ENCODE measurements around the gene TRAPPC8. TPM values are rescaled to one million over a fixed set of nuclear protein-coding genes. Genes with fewer than 3 reads are reported as not detected.
"Not testable (repeated sequence)": the region's sequence is repeated elsewhere in the genome, so short reads cannot be mapped to it uniquely, and the experiment has no call there.

Gene TRAPPC8
- total and polyA plus RNA-seq, 4 donors, result 16.8 to 47.1 (median 29.3) TPM

DNA sequence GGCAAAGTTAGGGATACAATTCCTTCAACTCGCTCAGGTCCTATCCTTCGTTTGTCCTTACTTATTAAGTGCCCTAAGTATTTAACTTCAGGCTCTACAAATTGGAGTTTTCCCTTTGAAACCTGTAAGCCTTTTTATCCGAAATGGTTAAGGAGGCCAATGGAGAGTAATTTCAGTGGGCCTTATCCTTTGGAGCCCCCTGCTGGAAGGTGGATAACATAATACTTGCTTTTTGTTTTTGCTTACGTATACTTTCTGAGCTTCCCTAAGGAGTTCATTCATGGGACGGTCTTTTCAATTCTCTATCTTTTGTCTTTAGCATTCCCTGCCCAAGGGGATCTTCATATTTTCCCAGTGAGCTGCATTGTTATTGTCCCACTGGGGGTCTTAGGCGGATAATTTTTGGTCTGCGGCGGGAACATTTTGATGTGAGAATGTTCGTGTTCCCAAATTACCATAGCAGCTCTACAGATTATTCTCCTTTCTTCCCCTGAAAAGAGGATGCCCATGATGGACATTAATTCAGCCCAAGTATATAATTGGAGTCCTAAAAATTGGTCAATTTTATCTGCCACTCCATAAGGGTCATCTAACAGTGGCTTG, 34.4 kb upstream of the TRAPPC8 start:
- Histone ChIP-seq H3K4me3 (ENCODE audit: low read length in 2 of 2) (no peak overlapping the region), H3K36me3 (ENCODE audit: control insufficient read depth in 1 of 2, insufficient read depth in 2 of 2, low read length in 1 of 2) (no peaks in the 10 kb centered on the region), H3K27ac (ENCODE audit: low read depth in 1 of 2, low read length in 2 of 2) (no peak overlapping the region), H3K4me1 (ENCODE audit: control insufficient read depth in 1 of 2, insufficient read depth in 2 of 2, low read length in 2 of 2) (no peaks in the 10 kb centered on the region), H3K9me3 (ENCODE audit: control insufficient read depth, low read length) (peaks cover 18% of the 10 kb centered on the region), H3K27me3 (ENCODE audit: control insufficient read depth in 1 of 2, insufficient read depth in 2 of 2, low read length in 1 of 2) (peaks cover 0 to 2% of the 10 kb centered on the region in 2 donors)
- intact Hi-C loops (cut with DNase I), result loop anchor here (10.0 kb wide), 1 partner anchor 233 kb away; no protein-coding TSS in a partner anchor
- 63 to 66% methylated on average over 9 of the region's 9 CpGs for WGBS, 2 donors
- no peak for DNase-seq
- no peak for ATAC-seq (ENCODE audit: low FRiP score)

DNA sequence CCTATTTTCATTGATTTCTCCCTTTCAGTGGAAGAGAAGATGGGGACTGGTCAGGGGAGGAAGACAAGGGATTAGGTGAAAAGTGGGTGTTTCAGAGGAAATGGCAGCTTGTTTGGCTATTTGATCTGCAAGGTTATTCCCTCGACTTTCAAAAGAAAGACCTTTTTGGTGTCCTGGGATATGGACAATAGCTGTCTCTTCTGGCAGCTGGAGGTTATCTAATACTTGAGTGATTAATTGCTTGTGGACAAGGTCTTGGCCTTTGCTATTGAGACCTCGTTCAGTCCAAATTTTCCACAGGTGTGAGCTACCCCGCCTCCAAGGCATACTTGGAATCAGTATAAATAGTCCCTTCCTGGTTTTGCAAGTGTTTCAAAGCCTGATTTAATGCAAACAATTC, 33.3 kb upstream of the TRAPPC8 start:
- Histone ChIP-seq H3K27me3 (ENCODE audit: control insufficient read depth in 1 of 2, insufficient read depth in 2 of 2, low read length in 1 of 2) (peaks cover 0 to 2% of the 10 kb centered on the region in 2 donors), H3K4me1 (ENCODE audit: control insufficient read depth in 1 of 2, insufficient read depth in 2 of 2, low read length in 2 of 2) (no peaks in the 10 kb centered on the region), H3K4me3 (ENCODE audit: low read length in 2 of 2) (no peak overlapping the region), H3K9me3 (ENCODE audit: control insufficient read depth, low read length) (peaks cover 20% of the 10 kb centered on the region), H3K36me3 (ENCODE audit: control insufficient read depth in 1 of 2, insufficient read depth in 2 of 2, low read length in 1 of 2) (no peaks in the 10 kb centered on the region), H3K27ac (ENCODE audit: low read depth in 1 of 2, low read length in 2 of 2) (no peak overlapping the region)
- ATAC-seq (ENCODE audit: low FRiP score) (no peak), DNase-seq (no peak)
- intact Hi-C loops (cut with DNase I), result loop anchor here (10.0 kb wide), 1 partner anchor 231 kb away; no protein-coding TSS in a partner anchor
- 70 to 76% methylated on average over 3 of the region's 3 CpGs for WGBS, 2 donors

DNA sequence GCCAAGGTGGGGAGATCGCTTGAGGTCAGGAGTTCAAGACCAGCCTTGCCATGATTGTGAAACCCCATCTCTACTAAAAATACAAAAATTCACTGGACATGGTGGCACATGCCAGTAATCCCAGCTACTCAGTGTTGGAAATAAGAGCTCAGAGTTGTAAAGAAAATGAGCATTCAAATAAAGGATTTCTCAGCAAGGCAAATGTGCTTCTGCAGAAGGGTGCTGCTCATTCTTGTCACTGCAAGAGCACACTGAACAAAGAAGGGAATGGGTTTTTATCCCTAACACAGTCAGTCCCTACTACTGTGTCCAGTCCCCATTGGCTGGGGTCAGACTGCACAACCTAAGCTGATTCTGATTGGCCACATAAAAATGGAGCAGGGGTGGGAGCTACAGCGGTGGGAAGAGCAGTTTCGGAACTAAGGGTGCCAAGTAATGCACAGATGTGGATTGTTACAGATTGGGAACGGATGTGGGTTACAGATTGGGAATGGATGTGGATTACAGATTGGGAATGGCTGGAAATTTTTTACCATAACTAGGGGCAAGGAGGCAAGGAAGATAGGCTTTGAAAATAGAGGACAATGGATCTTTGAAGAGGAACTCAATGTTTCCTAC, 31.1 kb upstream of the TRAPPC8 start:
- H3K36me3 ChIP-seq (ENCODE audit: control insufficient read depth in 1 of 2, insufficient read depth in 2 of 2, low read length in 1 of 2), result no peaks in the 10 kb centered on the region
- intact Hi-C loops (cut with DNase I), result loop anchor here (10.0 kb wide), 1 partner anchor 229 kb away; no protein-coding TSS in a partner anchor
- peaks cover 20% of the 10 kb centered on the region for H3K9me3 ChIP-seq (ENCODE audit: control insufficient read depth, low read length)
- no peaks in the 10 kb centered on the region for H3K4me1 ChIP-seq (ENCODE audit: control insufficient read depth in 1 of 2, insufficient read depth in 2 of 2, low read length in 2 of 2)
- ATAC-seq (ENCODE audit: low FRiP score) (no peak), DNase-seq (no peak)
- WGBS, 2 donors, result 93 to 98% methylated on average over 4 of the region's 4 CpGs
- peaks cover 0 to 2% of the 10 kb centered on the region in 2 donors for H3K27me3 ChIP-seq (ENCODE audit: control insufficient read depth in 1 of 2, insufficient read depth in 2 of 2, low read length in 1 of 2)
- no peak overlapping the region for H3K4me3 ChIP-seq (ENCODE audit: low read length in 2 of 2)
- H3K27ac ChIP-seq (ENCODE audit: low read depth in 1 of 2, low read length in 2 of 2), result no peak overlapping the region

DNA sequence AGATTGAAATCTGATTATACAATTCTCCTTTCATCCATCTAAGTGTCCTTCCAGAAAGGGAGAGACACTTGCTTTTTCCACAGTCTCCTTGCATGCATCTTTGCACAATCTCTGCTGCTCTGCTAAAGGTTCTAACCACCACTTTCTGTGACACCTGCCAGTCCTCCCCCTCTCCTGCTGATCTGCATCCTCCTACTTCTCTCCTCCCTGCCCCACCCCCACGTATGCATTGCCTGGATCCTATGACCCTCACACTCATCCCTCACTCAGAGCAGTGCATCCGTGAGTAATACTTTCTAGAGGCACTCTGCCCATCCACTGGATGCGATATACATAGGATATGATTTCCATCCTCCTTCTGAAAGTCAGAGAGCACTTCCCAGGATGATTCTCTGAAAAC, 27.7 kb upstream of the TRAPPC8 start:
- H3K4me1 ChIP-seq (ENCODE audit: control insufficient read depth in 1 of 2, insufficient read depth in 2 of 2, low read length in 2 of 2), result no peaks in the 10 kb centered on the region
- intact Hi-C loops (cut with DNase I), result loop anchor here (10.0 kb wide), 1 partner anchor 226 kb away; no protein-coding TSS in a partner anchor
- no peak for DNase-seq
- WGBS, 2 donors, result 51 to 59% methylated on average over 3 of the region's 3 CpGs
- H3K36me3 ChIP-seq (ENCODE audit: control insufficient read depth in 1 of 2, insufficient read depth in 2 of 2, low read length in 1 of 2), result no peaks in the 10 kb centered on the region
- no peak for ATAC-seq (ENCODE audit: low FRiP score)
- H3K4me3 ChIP-seq (ENCODE audit: low read length in 2 of 2), result no peak overlapping the region
- H3K27ac ChIP-seq (ENCODE audit: low read depth in 1 of 2, low read length in 2 of 2), result no peak overlapping the region
- no peaks in the 10 kb centered on the region for H3K27me3 ChIP-seq (ENCODE audit: control insufficient read depth in 1 of 2, insufficient read depth in 2 of 2, low read length in 1 of 2)
- H3K9me3 ChIP-seq (ENCODE audit: control insufficient read depth, low read length), result peaks cover 14% of the 10 kb centered on the region

DNA sequence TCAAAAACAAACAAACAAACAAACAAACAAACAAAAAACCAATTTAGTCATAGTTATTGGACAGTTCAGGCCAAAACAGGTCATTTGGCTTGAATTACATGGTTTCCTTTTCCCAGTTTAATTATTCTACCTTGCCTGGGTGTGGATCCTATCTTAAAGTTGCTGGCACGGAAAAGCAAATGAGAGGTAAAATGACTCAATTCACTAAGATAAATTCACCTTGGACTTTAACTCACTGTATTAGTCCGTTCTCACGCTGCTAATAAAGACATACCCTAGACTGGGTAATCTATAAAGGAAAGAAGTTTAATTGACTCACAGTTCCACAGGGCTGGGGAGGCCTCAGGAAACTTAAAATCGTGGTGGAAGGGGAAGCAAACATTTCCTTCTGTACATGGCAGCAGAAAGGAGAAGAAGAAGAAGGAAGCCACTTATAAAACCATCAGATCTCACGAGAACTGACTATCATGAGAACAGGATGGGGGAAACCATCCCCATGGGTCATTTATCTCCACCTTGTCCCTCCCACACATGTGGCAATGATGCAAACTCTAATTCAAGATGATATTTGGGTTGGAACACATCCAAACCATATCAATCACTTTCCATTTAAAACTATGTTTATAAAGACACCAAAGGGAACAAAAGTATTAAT, 22.5 kb upstream of the TRAPPC8 start:
- WGBS, 2 donors, result 70 to 73% methylated on average over 5 of the region's 5 CpGs
- Histone ChIP-seq H3K27ac (ENCODE audit: low read depth in 1 of 2, low read length in 2 of 2) (no peak overlapping the region), H3K4me3 (ENCODE audit: low read length in 2 of 2) (no peak overlapping the region), H3K27me3 (ENCODE audit: control insufficient read depth in 1 of 2, insufficient read depth in 2 of 2, low read length in 1 of 2) (no peaks in the 10 kb centered on the region), H3K9me3 (ENCODE audit: control insufficient read depth, low read length) (no peaks in the 10 kb centered on the region), H3K36me3 (ENCODE audit: control insufficient read depth in 1 of 2, insufficient read depth in 2 of 2, low read length in 1 of 2) (no peaks in the 10 kb centered on the region), H3K4me1 (ENCODE audit: control insufficient read depth in 1 of 2, insufficient read depth in 2 of 2, low read length in 2 of 2) (no peaks in the 10 kb centered on the region)
- intact Hi-C loops (cut with DNase I), result loop anchor here in 1 of 2 donors (10.0 kb wide), 1 partner anchor 401 kb away; no protein-coding TSS in a partner anchor
- no peak for ATAC-seq (ENCODE audit: low FRiP score)
- no peak for DNase-seq

DNA sequence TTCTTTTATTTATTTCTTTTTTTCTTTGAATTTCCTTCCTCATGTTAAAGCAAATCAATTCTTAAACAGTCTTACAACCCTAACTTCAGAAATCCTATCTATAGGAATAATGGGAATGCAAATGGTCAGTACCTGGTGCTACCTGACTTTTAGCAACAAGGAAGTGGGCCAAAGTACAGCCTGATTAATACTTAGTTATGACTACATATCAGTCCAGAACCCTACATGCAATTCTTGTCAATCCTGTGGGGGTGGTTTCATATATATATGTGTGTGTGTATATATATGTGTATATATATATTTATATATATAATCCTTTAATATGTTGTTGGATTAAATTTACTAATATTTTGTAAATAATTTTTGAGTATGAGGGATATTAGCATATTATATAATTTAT, 14.8 kb upstream of the TRAPPC8 start:
- no peak for DNase-seq
- intact Hi-C loops (cut with DNase I), result no loop called here
- H3K4me3 ChIP-seq (ENCODE audit: low read length in 2 of 2), result no peak overlapping the region
- no peak overlapping the region for H3K27ac ChIP-seq (ENCODE audit: low read depth in 1 of 2, low read length in 2 of 2)
- ATAC-seq (ENCODE audit: low FRiP score), result no peak
- no peaks in the 10 kb centered on the region for H3K9me3 ChIP-seq (ENCODE audit: control insufficient read depth, low read length)
- no peaks in the 10 kb centered on the region for H3K27me3 ChIP-seq (ENCODE audit: control insufficient read depth in 1 of 2, insufficient read depth in 2 of 2, low read length in 1 of 2)
- H3K4me1 ChIP-seq (ENCODE audit: control insufficient read depth in 1 of 2, insufficient read depth in 2 of 2, low read length in 2 of 2), result no peaks in the 10 kb centered on the region
- no peaks in the 10 kb centered on the region for H3K36me3 ChIP-seq (ENCODE audit: control insufficient read depth in 1 of 2, insufficient read depth in 2 of 2, low read length in 1 of 2)

DNA sequence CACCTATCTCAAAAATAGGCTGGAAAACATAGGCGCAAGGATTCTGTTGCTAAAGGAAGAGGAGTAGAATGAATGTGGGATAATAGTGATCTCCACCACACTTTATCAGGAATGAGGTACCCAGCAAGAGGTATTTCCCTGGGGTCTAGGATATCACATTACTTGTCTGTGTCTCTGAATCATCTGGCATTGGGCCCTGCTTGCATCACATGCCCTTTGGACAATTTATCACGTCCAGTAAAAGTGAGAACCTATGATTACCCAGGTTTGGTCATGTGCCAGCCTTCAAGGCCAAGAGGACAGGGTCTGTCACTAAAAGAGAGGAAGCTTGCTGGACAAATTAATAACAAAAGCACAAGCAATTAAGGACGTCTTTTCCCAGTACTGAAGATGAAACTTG, 11.4 kb upstream of the TRAPPC8 start:
- no peaks in the 10 kb centered on the region for H3K4me1 ChIP-seq (ENCODE audit: control insufficient read depth in 1 of 2, insufficient read depth in 2 of 2, low read length in 2 of 2)

DNA sequence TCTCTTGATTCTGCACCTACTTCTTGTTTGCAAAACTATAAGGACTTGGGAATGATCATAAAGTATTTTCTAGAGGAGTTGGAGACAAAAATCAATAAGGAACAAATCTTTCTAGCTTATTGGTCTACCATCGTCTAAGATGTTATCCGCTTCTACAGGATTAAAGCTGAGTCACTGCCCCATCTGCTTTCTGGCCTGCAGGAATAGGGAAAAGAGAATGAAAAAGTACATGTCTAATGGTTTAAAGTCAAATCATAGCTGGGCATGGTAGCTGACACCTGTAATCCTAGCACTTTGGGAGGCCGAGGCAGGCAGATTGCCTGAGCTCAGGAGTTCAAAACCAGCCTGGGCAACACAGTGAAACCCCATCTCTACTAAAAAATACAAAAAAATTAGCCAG, 10.8 kb upstream of the TRAPPC8 start:
- WGBS, 2 donors, result 92 to 98% methylated on average over 3 of the region's 3 CpGs
- not testable (repeated sequence) for DNase-seq; ATAC-seq (ENCODE audit: low FRiP score); H3K36me3 ChIP-seq (ENCODE audit: control insufficient read depth in 1 of 2, insufficient read depth in 2 of 2, low read length in 1 of 2); H3K9me3 ChIP-seq (ENCODE audit: control insufficient read depth, low read length); H3K27ac ChIP-seq (ENCODE audit: low read depth in 1 of 2, low read length in 2 of 2); H3K27me3 ChIP-seq (ENCODE audit: control insufficient read depth in 1 of 2, insufficient read depth in 2 of 2, low read length in 1 of 2); H3K4me3 ChIP-seq (ENCODE audit: low read length in 2 of 2); H3K4me1 ChIP-seq (ENCODE audit: control insufficient read depth in 1 of 2, insufficient read depth in 2 of 2, low read length in 2 of 2)
- intact Hi-C loops (cut with DNase I), result loop anchor here in 1 of 2 donors (5.0 kb wide), 1 partner anchor 691 kb away; no protein-coding TSS in a partner anchor

More for the DNA sequence above, 11.4 kb upstream of the TRAPPC8 start:
- Histone ChIP-seq H3K27me3 (ENCODE audit: control insufficient read depth in 1 of 2, insufficient read depth in 2 of 2, low read length in 1 of 2) (no peaks in the 10 kb centered on the region), H3K4me3 (ENCODE audit: low read length in 2 of 2) (no peak overlapping the region), H3K36me3 (ENCODE audit: control insufficient read depth in 1 of 2, insufficient read depth in 2 of 2, low read length in 1 of 2) (no peaks in the 10 kb centered on the region), H3K27ac (ENCODE audit: low read depth in 1 of 2, low read length in 2 of 2) (no peak overlapping the region), H3K9me3 (ENCODE audit: control insufficient read depth, low read length) (no peaks in the 10 kb centered on the region)
- WGBS, 2 donors, result 62% methylated on average over 3 of the region's 3 CpGs
- no peak for DNase-seq
- intact Hi-C loops (cut with DNase I), result loop anchor here in 1 of 2 donors (5.0 kb wide), 1 partner anchor 692 kb away; no protein-coding TSS in a partner anchor
- ATAC-seq (ENCODE audit: low FRiP score), result no peak

Measured in aorta (tissue), 5 donors.